ENCODE measurements around the gene LTBR. TPM values are rescaled to one million over a fixed set of nuclear protein-coding genes. Genes with fewer than 3 reads are reported as not detected.

Gene LTBR
- total RNA-seq, 1 donor from 2014 or later, result 2.8 TPM

- DNase-seq (ENCODE audit: low read depth) (no peak), FAIRE-seq (no peak)
- no peak overlapping the region for H3K4me3 Mint-ChIP-seq (ENCODE audit: unreplicated experiment)
- H3K4me1 ChIP-seq (ENCODE audit: insufficient read depth, low read length), result peaks cover 23% of the 10 kb centered on the region
- H3K27ac Mint-ChIP-seq (ENCODE audit: unreplicated experiment), result no peak overlapping the region
- no peaks in the 10 kb centered on the region for H3K9me3 ChIP-seq (ENCODE audit: insufficient read depth, low read depth, low read length)
- H3K27ac ChIP-seq (ENCODE audit: low read depth, low read length), result no peak overlapping the region
- TF ChIP-seq EZH2 (IDR thresholded peaks at IDR 0.05; ENCODE audit: insufficient read depth, low read length) (no peak), CTCF (IDR thresholded peaks at IDR 0.05; ENCODE audit: insufficient read depth, low read depth, low read length) (no peak)
- no peak overlapping the region for H2AFZ ChIP-seq (ENCODE audit: low read depth, low read length)
- no peaks in the 10 kb centered on the region for H3K27me3 ChIP-seq (ENCODE audit: insufficient read depth, low read length)
- H3K36me3 Mint-ChIP-seq (ENCODE audit: low read depth, unreplicated experiment), result no peaks in the 10 kb centered on the region
- H3K4me3 ChIP-seq (ENCODE audit: insufficient read depth, low read depth, low read length), result no peak overlapping the region
- H3K4me2 ChIP-seq (ENCODE audit: low read length), result peak overlapping the region; percentile 53
- no peaks in the 10 kb centered on the region for H3K9me3 Mint-ChIP-seq (ENCODE audit: unreplicated experiment)
- no peak overlapping the region for H3K9ac ChIP-seq (ENCODE audit: low read length)
- peaks cover 14% of the 10 kb centered on the region for H3K79me2 ChIP-seq (ENCODE audit: insufficient read depth, low read length)
- no peaks in the 10 kb centered on the region for H3K36me3 ChIP-seq (ENCODE audit: insufficient read depth, low read length)
- H3K4me1 Mint-ChIP-seq (ENCODE audit: low read depth, unreplicated experiment), result peaks cover 25% of the 10 kb centered on the region
- H3K27me3 Mint-ChIP-seq (ENCODE audit: low read depth, unreplicated experiment), result peaks cover 4% of the 10 kb centered on the region
- no peaks in the 10 kb centered on the region for H4K20me1 ChIP-seq (ENCODE audit: insufficient read depth, low read length)
These were observed 37.6 kb upstream of the LTBR start for GRCh38 chr12:6346235-6346832.

- H3K27me3 ChIP-seq (ENCODE audit: insufficient read depth, low read length), result no peaks in the 10 kb centered on the region
- H3K4me1 ChIP-seq (ENCODE audit: insufficient read depth, low read length), result peaks cover 22% of the 10 kb centered on the region
- Mint-ChIP-seq H3K36me3 (ENCODE audit: low read depth, unreplicated experiment) (no peaks in the 10 kb centered on the region), H3K27ac (ENCODE audit: unreplicated experiment) (no peak overlapping the region), H3K4me1 (ENCODE audit: low read depth, unreplicated experiment) (peaks cover 23% of the 10 kb centered on the region), H3K9me3 (ENCODE audit: unreplicated experiment) (no peaks in the 10 kb centered on the region), H3K27me3 (ENCODE audit: low read depth, unreplicated experiment) (peaks cover 4% of the 10 kb centered on the region), H3K4me3 (ENCODE audit: unreplicated experiment) (no peak overlapping the region)
- H3K4me3 ChIP-seq (ENCODE audit: insufficient read depth, low read depth, low read length), result no peak overlapping the region
- H3K27ac ChIP-seq (ENCODE audit: low read depth, low read length), result no peak overlapping the region
- FAIRE-seq (no peak), DNase-seq (ENCODE audit: low read depth) (no peak)
- H3K36me3 ChIP-seq (ENCODE audit: insufficient read depth, low read length), result no peaks in the 10 kb centered on the region
- no peak overlapping the region for H3K4me2 ChIP-seq (ENCODE audit: low read length)
- no peaks in the 10 kb centered on the region for H4K20me1 ChIP-seq (ENCODE audit: insufficient read depth, low read length)
- no peak overlapping the region for H2AFZ ChIP-seq (ENCODE audit: low read depth, low read length)
- peaks cover 8% of the 10 kb centered on the region for H3K79me2 ChIP-seq (ENCODE audit: insufficient read depth, low read length)
- TF ChIP-seq EZH2 (IDR thresholded peaks at IDR 0.05; ENCODE audit: insufficient read depth, low read length) (no peak), CTCF (IDR thresholded peaks at IDR 0.05; ENCODE audit: insufficient read depth, low read depth, low read length) (no peak)
- H3K9me3 ChIP-seq (ENCODE audit: insufficient read depth, low read depth, low read length), result no peaks in the 10 kb centered on the region
- H3K9ac ChIP-seq (ENCODE audit: low read length), result no peak overlapping the region
These were observed 37.0 kb upstream of the LTBR start for GRCh38 chr12:6346942-6347341.
